ENCODE data around the gene HMOX2. TPM values are rescaled to one million over a fixed set of nuclear protein-coding genes. Genes with fewer than 3 reads are reported as not detected.

Gene HMOX2
- total and polyA plus RNA-seq, 2 experiments from 2014 or later: 68.8 to 108 TPM

DNA sequence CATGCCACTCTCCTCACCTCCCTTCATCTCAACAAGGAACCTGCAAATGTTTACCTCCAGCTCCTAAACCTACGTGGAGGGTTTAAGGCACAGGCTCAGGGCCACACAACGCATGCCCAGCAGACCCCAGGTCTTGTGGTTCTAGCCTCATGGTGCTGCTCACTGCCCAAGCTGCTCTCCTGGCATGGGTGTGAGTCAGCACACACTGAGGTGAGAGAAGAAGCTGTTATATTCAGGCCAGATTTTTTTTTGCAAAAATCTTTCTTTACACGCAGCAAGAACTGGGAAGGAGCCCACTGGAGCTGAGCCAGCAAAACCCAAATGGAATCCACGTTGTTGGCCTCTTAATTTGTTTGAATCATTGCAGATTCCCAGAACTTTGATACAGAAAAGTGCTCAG lies 74.4 kb downstream of the HMOX2 start:
- H3K9me2 ChIP-seq (replicated peaks; ENCODE audit: insufficient read depth): no peaks in the 10 kb centered on the region
- TF ChIP-seq EZH2phosphoT487 (IDR thresholded peaks at IDR 0.05; ENCODE audit: low read depth, severe bottlenecking, unreplicated experiment) (no peak), EZH2 (IDR thresholded peaks at IDR 0.05; ENCODE audit: borderline replicate concordance) (no peak)
- TF ChIP-seq, protein P1, sequence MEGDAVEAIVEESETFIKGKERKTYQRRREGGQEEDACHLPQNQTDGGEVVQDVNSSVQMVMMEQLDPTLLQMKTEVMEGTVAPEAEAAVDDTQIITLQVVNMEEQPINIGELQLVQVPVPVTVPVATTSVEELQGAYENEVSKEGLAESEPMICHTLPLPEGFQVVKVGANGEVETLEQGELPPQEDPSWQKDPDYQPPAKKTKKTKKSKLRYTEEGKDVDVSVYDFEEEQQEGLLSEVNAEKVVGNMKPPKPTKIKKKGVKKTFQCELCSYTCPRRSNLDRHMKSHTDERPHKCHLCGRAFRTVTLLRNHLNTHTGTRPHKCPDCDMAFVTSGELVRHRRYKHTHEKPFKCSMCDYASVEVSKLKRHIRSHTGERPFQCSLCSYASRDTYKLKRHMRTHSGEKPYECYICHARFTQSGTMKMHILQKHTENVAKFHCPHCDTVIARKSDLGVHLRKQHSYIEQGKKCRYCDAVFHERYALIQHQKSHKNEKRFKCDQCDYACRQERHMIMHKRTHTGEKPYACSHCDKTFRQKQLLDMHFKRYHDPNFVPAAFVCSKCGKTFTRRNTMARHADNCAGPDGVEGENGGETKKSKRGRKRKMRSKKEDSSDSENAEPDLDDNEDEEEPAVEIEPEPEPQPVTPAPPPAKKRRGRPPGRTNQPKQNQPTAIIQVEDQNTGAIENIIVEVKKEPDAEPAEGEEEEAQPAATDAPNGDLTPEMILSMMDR (IDR thresholded peaks at IDR 0.05; ENCODE audit: poor library complexity): no peak
- DNase-seq (ENCODE audit: low spot score): no peak
- no peaks in the 10 kb centered on the region for H3K4me1 ChIP-seq (ENCODE audit: insufficient read depth)
- no peaks in the 10 kb centered on the region for H3K79me2 ChIP-seq
- 61% methylated on average over 4 of the region's 4 CpGs for WGBS (ENCODE audit: low lambda C conversion rate, missing lambda C conversion rate)
- H3K27ac ChIP-seq: no peak overlapping the region
- no peaks in the 10 kb centered on the region for H3K9me3 ChIP-seq (ENCODE audit: low read depth)
- H2AFZ ChIP-seq: no peak overlapping the region
- H3K4me3 ChIP-seq: no peak overlapping the region
- no peaks in the 10 kb centered on the region for H3K27me3 ChIP-seq
- H3K4me2 ChIP-seq: no peak overlapping the region
- H4K20me1 ChIP-seq (ENCODE audit: insufficient read depth, poor library complexity, severe bottlenecking): no peaks in the 10 kb centered on the region
- H3K36me3 ChIP-seq (replicated peaks; ENCODE audit: insufficient read depth, low read depth): no peaks in the 10 kb centered on the region

DNA sequence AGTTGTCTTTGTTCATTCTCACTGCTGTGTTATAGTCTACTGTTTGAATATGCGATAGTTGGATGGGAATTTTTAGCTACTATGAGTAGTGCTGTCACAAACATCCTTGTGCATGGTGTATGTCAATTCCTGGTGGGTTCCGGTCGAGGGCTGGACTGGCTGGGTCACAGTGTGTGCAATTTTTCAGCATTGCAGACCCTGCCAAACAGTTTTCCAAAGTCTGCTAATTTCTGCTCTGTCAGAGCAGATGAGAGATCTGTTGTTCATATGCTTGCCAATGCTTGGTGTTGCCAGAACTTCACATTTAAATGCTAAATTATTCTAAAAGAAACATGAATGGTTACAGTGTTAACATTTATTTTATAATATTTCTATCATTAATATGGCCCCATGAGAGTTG lies 76.3 kb downstream of the HMOX2 start:
- H2AFZ ChIP-seq: no peak overlapping the region
- WGBS (ENCODE audit: low lambda C conversion rate, missing lambda C conversion rate): 80% methylated on average over 3 of the region's 3 CpGs
- DNase-seq (ENCODE audit: low spot score): no peak
- H3K9me3 ChIP-seq (ENCODE audit: low read depth): no peaks in the 10 kb centered on the region
- no peak overlapping the region for H3K4me2 ChIP-seq
- H3K9me2 ChIP-seq (replicated peaks; ENCODE audit: insufficient read depth): no peaks in the 10 kb centered on the region
- no peak for TF ChIP-seq EZH2phosphoT487 (IDR thresholded peaks at IDR 0.05; ENCODE audit: low read depth, severe bottlenecking, unreplicated experiment)
- TF ChIP-seq, protein P1 (IDR thresholded peaks at IDR 0.05; ENCODE audit: poor library complexity): no peak
- no peak for TF ChIP-seq EZH2 (IDR thresholded peaks at IDR 0.05; ENCODE audit: borderline replicate concordance)
- no peak overlapping the region for H3K27ac ChIP-seq
- no peaks in the 10 kb centered on the region for H3K79me2 ChIP-seq
- H3K36me3 ChIP-seq (replicated peaks; ENCODE audit: insufficient read depth, low read depth): no peaks in the 10 kb centered on the region
- no peak overlapping the region for H3K4me3 ChIP-seq
- H4K20me1 ChIP-seq (ENCODE audit: insufficient read depth, poor library complexity, severe bottlenecking): no peaks in the 10 kb centered on the region
- no peaks in the 10 kb centered on the region for H3K27me3 ChIP-seq
- no peaks in the 10 kb centered on the region for H3K4me1 ChIP-seq (ENCODE audit: insufficient read depth)

DNA sequence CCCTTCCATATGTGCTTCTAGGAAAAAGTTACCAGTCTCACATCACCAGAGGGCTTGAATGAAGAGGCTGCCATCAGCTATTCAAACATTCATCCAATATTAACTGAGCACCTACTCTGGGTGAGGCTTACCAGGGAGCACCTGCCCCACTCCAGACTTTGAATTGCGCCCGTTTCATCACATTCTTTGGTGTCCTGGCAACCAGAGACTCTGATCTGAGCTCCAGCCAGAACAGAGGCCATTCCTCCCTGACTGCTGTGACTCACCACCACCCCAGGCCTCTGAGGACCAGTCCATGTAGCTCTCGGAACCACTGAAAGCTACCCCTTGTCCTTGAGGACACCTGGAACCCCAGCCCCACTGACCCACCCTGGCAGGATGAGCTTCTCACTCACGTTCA lies 79.9 kb downstream of the HMOX2 start, which contains the start of gene C16orf96:
Gene C16orf96 (plus strand): TSS at position 229 of the 400 bp plus-strand sequence. CDS start 150 bp downstream, at position 379.
- Histone ChIP-seq H3K9me2 (replicated peaks; ENCODE audit: insufficient read depth) (no peaks in the 10 kb centered on the region), H3K4me2 (no peak within 1 kb of the TSS), H3K27me3 (no peaks in the 10 kb centered on the region), H3K9me3 (ENCODE audit: low read depth) (no peaks in the 10 kb centered on the region), H3K4me1 (ENCODE audit: insufficient read depth) (no peaks in the 10 kb centered on the region), H3K36me3 (replicated peaks; ENCODE audit: insufficient read depth, low read depth) (no peaks in the 10 kb centered on the region), H2AFZ (no peak within 1 kb of the TSS), H3K27ac (no peak within 1 kb of the TSS), H3K79me2 (no peaks in the 10 kb centered on the region), H4K20me1 (ENCODE audit: insufficient read depth, poor library complexity, severe bottlenecking) (no peaks in the 10 kb centered on the region), H3K4me3 (no peak within 1 kb of the TSS)
- WGBS (ENCODE audit: low lambda C conversion rate, missing lambda C conversion rate): 59% methylated on average over 4 of the region's 4 CpGs
- no peak for TF ChIP-seq EZH2phosphoT487 (IDR thresholded peaks at IDR 0.05; ENCODE audit: low read depth, severe bottlenecking, unreplicated experiment)
- TF ChIP-seq, protein P1 (IDR thresholded peaks at IDR 0.05; ENCODE audit: poor library complexity): no peak
- no peak for TF ChIP-seq EZH2 (IDR thresholded peaks at IDR 0.05; ENCODE audit: borderline replicate concordance)
- peak; percentile 35 for DNase-seq (ENCODE audit: low spot score)

DNA sequence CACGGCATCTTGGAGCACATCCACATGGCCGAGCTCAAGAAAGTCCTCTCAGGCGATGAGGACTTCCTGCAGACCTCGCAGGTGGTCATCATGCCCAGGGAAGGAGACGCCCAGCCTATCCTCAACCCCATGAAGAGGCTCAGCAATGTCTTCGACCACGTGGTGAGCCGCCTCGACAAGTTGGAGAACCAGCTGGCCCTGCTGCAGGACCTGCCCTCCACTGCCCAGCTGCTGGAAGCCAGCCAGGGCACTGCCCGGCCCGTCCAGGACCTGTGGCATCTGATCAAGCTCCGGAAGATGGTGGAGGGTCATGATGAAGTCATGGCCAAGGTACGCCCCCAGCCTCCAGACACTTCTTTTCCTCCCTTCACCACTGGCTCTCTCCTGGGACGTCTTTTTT lies 80.4 kb downstream of the HMOX2 start:
- Histone ChIP-seq H3K36me3 (replicated peaks; ENCODE audit: insufficient read depth, low read depth) (no peaks in the 10 kb centered on the region), H2AFZ (no peak overlapping the region), H3K27me3 (no peaks in the 10 kb centered on the region), H3K4me1 (ENCODE audit: insufficient read depth) (no peaks in the 10 kb centered on the region), H3K4me3 (no peak overlapping the region), H3K27ac (no peak overlapping the region), H3K9me2 (replicated peaks; ENCODE audit: insufficient read depth) (no peaks in the 10 kb centered on the region), H3K4me2 (no peak overlapping the region), H4K20me1 (ENCODE audit: insufficient read depth, poor library complexity, severe bottlenecking) (no peaks in the 10 kb centered on the region), H3K79me2 (no peaks in the 10 kb centered on the region), H3K9me3 (ENCODE audit: low read depth) (no peaks in the 10 kb centered on the region)
- WGBS (ENCODE audit: low lambda C conversion rate, missing lambda C conversion rate): 92% methylated on average over 13 of the region's 14 CpGs
- no peak for DNase-seq (ENCODE audit: low spot score)
- TF ChIP-seq EZH2phosphoT487 (IDR thresholded peaks at IDR 0.05; ENCODE audit: low read depth, severe bottlenecking, unreplicated experiment): no peak
- TF ChIP-seq EZH2 (IDR thresholded peaks at IDR 0.05; ENCODE audit: borderline replicate concordance): no peak
- TF ChIP-seq, protein P1 (IDR thresholded peaks at IDR 0.05; ENCODE audit: poor library complexity): no peak
